NT2/D1 (cell line): ENCODE data around the gene CXCL8.

ENCODE experiments used
- SUZ12 ChIP-seq: IDR thresholded peaks from 2 replicates; pipeline ENCODE4 v1.6.1; 2011; ENCODE audit not compliant: insufficient read length, insufficient read depth; ENCODE audit errors: extremely low read depth
- YY1 ChIP-seq: IDR thresholded peaks from 2 replicates; pipeline ENCODE4 v1.6.1; 2011; ENCODE audit not compliant: insufficient read length, insufficient read depth

GRCh38 chr4:73743281-73743680, 2.9 kb downstream of the CXCL8 start:
- TF ChIP-seq SUZ12: no peak
- TF ChIP-seq YY1: no peak
